ENCODE results near the gene PTPRN2.
"Not testable (repeated sequence)": the region's sequence is repeated elsewhere in the genome, so short reads cannot be mapped to it uniquely, and the experiment has no call there.

Gene PTPRN2

GRCh38 chr7:157780312-157780711, 807.3 kb downstream of the PTPRN2 start:
- DNase-seq: no peak

- DNase-seq: no peak
Measured at GRCh38 chr7:157779206-157779605, 808.4 kb downstream of the PTPRN2 start.

DNA sequence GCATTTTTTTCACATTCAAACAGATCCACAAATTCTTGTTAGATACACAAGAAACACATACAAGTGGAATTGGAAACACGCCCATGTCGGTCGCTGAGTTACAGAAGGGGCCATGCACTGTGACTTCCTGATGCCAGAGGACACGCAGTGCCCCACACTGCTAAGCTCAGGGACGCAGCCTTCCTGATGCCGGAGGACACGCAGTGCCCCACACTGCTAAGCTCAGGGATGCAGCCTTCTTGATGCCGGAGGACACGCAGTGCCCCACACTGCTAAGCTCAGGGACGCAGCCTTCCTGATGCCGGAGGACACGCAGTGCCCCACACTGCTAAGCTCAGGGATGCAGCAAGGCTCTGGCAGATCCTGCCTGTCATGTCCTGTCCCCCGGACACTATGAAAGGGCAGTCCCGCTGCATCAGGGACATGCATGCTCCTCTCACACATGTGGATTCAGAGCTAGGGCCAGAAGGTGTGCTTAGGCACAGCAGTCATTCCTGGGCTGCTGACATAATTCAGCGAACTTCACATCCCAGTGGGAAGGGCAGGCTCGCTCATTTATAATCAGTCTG, 810.3 kb downstream of the PTPRN2 start:
- DNase-seq: not testable (repeated sequence)

- DNase-seq: no peak
Measured at GRCh38 chr7:157775560-157776332, 811.9 kb downstream of the PTPRN2 start.

DNA sequence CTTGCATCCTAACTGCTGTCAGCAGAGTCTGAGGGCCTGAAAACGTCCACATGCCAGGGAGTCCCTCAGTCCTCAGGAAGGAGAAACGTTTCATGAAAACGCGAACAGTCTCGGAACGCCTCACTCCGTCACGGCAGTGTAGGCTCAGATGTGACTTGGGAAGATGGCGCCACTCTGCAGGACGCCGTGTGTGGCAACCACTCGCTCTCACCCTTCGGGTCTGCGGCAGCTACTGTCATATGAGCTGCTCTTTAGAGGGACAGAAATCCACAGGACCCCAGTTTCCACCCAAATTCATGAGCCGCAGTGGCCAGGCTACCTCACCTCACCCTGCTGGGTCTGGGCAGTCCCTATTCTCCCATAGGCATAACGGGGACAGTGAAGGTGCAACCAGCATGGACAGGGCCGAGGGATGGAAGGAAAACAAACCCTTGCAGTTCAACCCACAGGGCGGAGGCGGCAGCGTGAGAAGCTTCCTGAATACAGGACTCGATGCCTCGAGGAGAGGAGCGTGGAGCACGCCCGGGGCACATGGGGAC, 812.5 kb downstream of the PTPRN2 start:
- no peak for DNase-seq

GRCh38 chr7:157774495-157774894, 813.1 kb downstream of the PTPRN2 start:
- DNase-seq: no peak

DNA sequence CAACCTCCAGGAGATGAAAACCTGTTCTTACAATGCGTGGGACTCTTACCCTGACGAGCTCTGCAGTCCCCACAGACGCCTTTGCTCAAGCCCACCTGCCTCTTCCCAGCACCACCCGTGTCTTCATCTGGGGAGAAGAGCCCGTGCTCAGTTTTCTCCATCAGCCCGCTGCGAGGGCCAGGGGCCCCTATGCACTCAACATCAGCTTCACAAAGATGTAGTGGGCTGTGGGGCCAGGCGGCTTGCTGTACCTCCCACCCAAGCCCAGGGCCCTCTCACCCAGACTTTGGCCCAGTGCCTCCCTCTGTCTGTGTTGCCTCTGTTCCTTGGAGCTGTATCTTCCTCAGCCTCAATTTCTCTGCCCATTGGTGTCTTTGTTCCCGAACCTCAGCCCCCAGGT, 814.3 kb downstream of the PTPRN2 start:
- no peak for DNase-seq

DNA sequence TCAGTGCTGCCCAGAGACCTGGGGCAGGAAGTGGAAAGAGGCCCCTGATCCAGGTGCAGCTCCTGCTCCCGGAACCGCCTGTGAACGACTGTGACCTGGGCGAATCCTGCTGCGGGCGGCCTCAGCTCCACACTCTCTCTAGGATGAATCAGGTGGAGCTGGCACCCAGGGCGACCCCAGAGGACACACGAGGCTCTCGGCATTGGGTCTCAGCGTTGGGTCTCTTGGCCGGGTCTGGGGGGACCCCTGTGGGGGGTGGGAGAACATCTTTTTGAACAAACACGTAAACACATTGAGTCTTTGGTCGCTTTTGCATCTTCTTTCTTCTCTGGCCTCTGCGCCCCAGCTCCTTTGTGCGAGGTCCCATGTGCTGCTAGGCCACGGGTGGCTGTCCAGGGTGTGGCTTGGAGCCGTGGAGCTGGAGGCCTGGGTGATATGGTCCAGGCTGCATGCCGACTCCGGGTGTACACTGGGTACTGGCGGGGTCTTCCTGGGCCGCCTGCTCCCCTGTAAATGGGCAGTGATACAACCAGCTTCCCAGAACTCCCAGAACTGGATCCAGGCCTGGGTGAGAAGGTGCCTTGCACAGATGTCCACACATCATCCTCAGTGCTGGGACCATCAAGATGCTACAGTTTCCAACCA, 815.0 kb downstream of the PTPRN2 start:
- no peak for DNase-seq

- no peak for DNase-seq
Measured at GRCh38 chr7:157771689-157772088, 815.9 kb downstream of the PTPRN2 start.

GRCh38 chr7:157770716-157771320, 816.8 kb downstream of the PTPRN2 start:
- DNase-seq: no peak

DNA sequence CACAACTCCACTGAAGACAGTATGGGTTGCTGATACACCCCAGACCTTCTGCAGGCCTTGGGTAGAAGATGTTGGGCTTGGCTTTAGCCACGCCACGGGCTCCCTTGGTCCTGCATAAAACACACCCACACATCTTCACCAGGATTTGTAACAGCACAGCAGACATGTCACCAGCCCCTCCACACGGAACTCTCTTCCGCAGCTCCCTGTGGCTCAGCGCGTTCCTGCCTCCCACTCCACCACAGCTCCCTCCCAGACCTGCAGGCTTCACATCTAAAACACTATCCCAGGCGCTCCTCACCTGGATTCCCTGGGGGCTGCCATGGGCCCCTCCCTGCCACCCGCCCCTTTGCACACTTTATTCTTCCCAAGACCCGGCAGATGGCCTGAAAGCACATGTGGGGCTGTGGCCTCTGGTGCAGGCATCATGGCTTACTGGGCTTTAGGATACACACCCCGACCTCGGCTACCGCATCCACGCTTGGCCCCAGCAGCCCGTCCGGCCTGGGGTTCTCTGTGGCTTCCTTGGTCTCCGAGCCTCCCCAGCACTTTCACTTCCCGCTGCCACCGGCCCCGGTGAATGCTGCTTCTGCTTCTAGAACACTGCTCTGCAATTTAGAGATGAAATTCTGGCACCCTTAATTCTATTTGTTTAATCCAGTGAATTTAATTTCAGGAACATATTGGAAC, 818.0 kb downstream of the PTPRN2 start:
- DNase-seq: peak; percentile 39 to 68

GRCh38 chr7:157769086-157769485, 818.5 kb downstream of the PTPRN2 start:
- no peak for DNase-seq

- no peak for DNase-seq
Measured at GRCh38 chr7:157768198-157768597, 819.4 kb downstream of the PTPRN2 start.

GRCh38 chr7:157767506-157768197, 820.0 kb downstream of the PTPRN2 start:
- no peak for DNase-seq

DNA sequence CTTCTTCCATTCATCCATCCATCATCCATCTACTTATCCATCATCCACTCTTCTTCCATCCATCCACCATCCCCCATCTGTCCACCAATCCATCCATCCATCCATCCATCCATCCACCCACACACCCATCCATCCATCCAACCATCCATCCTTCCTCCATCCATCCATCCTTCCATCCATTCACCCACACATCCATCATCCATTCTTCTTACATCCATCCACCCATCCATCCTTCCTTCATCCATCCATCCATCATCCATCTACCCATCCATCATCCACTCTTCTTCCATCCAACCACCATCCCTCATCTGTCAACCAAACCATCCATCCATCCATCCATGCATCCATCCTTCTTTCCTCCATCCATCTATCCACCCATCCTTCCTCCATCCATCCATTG, 821.5 kb downstream of the PTPRN2 start:
- no peak for DNase-seq

DNA sequence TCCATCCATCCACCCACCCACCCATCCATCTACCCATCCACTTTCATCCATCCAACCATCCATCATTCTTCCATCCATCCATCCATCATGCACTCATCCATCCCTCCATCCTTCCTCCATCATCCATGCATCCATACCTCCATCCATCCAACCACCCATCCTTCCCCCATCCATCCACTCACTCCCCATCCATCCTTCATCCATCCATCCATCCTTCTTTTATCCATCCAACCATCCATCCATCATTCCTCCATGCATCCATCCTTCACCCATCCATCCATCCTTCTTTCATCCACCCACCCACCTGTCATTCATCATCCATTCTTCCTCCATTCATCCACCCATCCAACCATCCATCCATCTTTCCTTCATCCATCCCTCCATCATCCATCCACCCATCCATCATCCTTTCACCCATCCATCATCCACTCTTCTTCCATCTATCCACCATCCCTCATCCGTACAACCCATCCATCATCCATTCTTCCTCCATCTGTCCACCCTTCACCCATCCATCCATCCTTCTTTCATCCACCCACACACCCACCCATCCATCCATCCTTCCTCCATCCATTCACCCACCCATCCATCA, 822.6 kb downstream of the PTPRN2 start:
- no peak for DNase-seq

GRCh38 chr7:157764193-157764592, 823.4 kb downstream of the PTPRN2 start:
- no peak for DNase-seq

DNA sequence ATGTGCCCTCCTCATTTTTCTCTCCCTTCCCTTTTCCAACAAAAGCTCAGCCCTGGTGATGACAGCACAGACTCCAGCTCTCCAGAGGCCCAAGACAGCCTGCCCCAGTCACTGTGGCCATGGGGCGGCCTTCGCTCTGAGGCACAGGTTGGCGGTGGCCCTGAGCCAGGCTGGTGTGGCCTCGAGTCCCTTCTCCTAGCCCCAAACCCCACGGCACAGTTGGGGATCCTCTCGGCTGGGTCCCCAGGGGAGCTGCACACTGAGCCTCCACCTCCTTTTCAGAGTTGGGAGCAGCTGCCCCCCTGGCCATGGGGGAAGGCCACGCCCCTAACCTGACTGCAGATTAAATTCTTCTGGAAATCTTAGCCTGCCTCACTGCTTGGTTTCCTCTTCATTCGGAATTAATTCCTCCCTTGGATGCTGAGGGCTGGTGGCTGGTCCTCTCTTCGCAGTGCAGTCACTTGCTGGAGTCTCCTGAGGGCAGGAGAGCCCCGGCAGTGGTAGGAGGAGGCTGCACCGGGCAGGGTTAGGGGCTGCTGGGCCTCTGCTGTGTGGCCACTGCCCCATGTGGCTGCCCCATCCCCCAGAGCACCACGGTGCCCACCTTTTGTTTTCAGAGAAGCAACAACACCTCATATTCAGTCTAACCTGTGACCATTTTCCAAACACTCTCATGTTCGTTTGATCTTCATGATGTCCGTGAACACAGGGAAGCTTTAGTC, 824.2 kb downstream of the PTPRN2 start:
- DNase-seq: no peak

GRCh38 chr7:157762824-157763223, 824.8 kb downstream of the PTPRN2 start:
- peak in 1 of 2 donors; percentile 34 for DNase-seq

- no peak for DNase-seq
Measured at GRCh38 chr7:157760004-157760730, 827.5 kb downstream of the PTPRN2 start.

Data from inflammatory macrophage (primary cell).